Endodermal cell (in vitro differentiated cells): ENCODE results near the gene TAGLN3. TPM values are rescaled to one million over a fixed set of nuclear protein-coding genes. Genes with fewer than 3 reads are reported as not detected.

ENCODE experiments used
- DNase-seq: peaks from one replicate; pipeline ENCODE4 v3.0.0-alpha.2; 2017
- H3K27ac ChIP-seq: 2 replicates; pipeline ENCODE4 v1.5.1; 2013; ENCODE audit warnings: mild to moderate bottlenecking, low read depth, low read length, moderate library complexity
- H3K27me3 ChIP-seq: 2 replicates; pipeline ENCODE4 v1.6.1; 2013; ENCODE audit warnings: mild to moderate bottlenecking, low read length, moderate library complexity; ENCODE audit not compliant: insufficient read depth, control insufficient read depth, poor library complexity, severe bottlenecking
- H3K36me3 ChIP-seq: 2 replicates; pipeline ENCODE4 v1.7.0; 2013; ENCODE audit warnings: mild to moderate bottlenecking, low read length, moderate library complexity; ENCODE audit not compliant: control insufficient read depth, insufficient read depth
- H3K4me1 ChIP-seq: one replicate; pipeline ENCODE4 v1.7.0; 2013; ENCODE audit warnings: low read length; ENCODE audit not compliant: control insufficient read depth, insufficient read depth
- H3K4me3 ChIP-seq: 2 replicates; pipeline ENCODE4 v1.5.1; 2013; ENCODE audit warnings: mild to moderate bottlenecking, low read length, moderate library complexity
- H3K9ac ChIP-seq: 2 replicates; pipeline ENCODE4 v1.6.1; 2013; ENCODE audit warnings: mild to moderate bottlenecking, low read length, moderate library complexity; ENCODE audit not compliant: poor library complexity, severe bottlenecking; ENCODE audit errors: extremely low read depth
- H3K9me3 ChIP-seq: 2 replicates; pipeline ENCODE4 v1.6.1; 2013; ENCODE audit warnings: mild to moderate bottlenecking, low read length, moderate library complexity; ENCODE audit not compliant: control insufficient read depth
- H3K27ac Mint-ChIP-seq: 2 replicates; pipeline ENCODE4 v1.8.0; 2020; ENCODE audit warnings: mixed read lengths
- H3K27me3 Mint-ChIP-seq: 2 replicates; pipeline ENCODE4 v1.8.0; 2021; ENCODE audit warnings: mild to moderate bottlenecking, mixed read lengths; ENCODE audit not compliant: insufficient read depth
- H3K36me3 Mint-ChIP-seq: 2 replicates; pipeline ENCODE4 v1.8.0; 2020; ENCODE audit warnings: low read depth, mixed read lengths
- H3K4me1 Mint-ChIP-seq: 2 replicates; pipeline ENCODE4 v1.8.0; 2020; ENCODE audit warnings: mixed read lengths
- H3K4me3 Mint-ChIP-seq: 2 replicates; pipeline ENCODE4 v1.8.0; 2020; ENCODE audit warnings: mild to moderate bottlenecking, moderate library complexity, mixed read lengths
- H3K9me3 Mint-ChIP-seq: 2 replicates; pipeline ENCODE4 v1.8.0; 2020; ENCODE audit warnings: mild to moderate bottlenecking, mixed read lengths
- CTCF ChIP-seq: fragments of 200-600 bp; sonication (generic); conservative IDR thresholded peaks from 2 replicates; pipeline ENCODE4 v1.5.0; 2021; ENCODE audit warnings: antibody characterized with exemption, mild to moderate bottlenecking
- WGBS, 2 experiments: methylation state at CpG; one replicate each; pipeline versions ENCODE4 v1.1.5 to v1.1.7; 2013; ENCODE audit warnings: missing lambda C conversion rate in 2 of 2, mixed read lengths in 1 of 2; ENCODE audit not compliant: insufficient coverage in 1 of 2, insufficient read length in 1 of 2; 5-methylcytosine and 5-hydroxymethylcytosine counted together
- total RNA-seq, 2 donors: library from RNA; stranded (reverse); fragmentation: NEBNext Ultra II Directional in 1 of 2; extraction: Animal tissue kit (Norgen Biotek cat#: 25700) in 1 of 2; gene quantifications; 2 replicates in 1 of 2; 3 replicates in 1 of 2; pipeline ENCODE4 v1.2.1, GENCODE V29; 2021

The TAGLN3 gene
- total RNA-seq, 2 donors from 2014 or later = 1.4 to 3.7 TPM

GRCh38 chr3:112018712-112019111 lies 20.0 kb downstream of the TAGLN3 start:
- H3K4me1 ChIP-seq = no peaks in the 10 kb centered on the region
- Mint-ChIP-seq H3K4me1 (peaks cover 5% of the 10 kb centered on the region), H3K27me3 (no peaks in the 10 kb centered on the region), H3K27ac (no peak overlapping the region), H3K36me3 (no peaks in the 10 kb centered on the region), H3K9me3 (peaks cover 7% of the 10 kb centered on the region), H3K4me3 (no peak overlapping the region)
- no peak for DNase-seq
- H3K9ac ChIP-seq = no peak overlapping the region
- H3K4me3 ChIP-seq = no peak overlapping the region
- WGBS, 2 experiments = 96 to 100% methylated on average over 4 of the region's 4 CpGs
- no peaks in the 10 kb centered on the region for H3K27me3 ChIP-seq
- no peak for TF ChIP-seq CTCF
- H3K27ac ChIP-seq = no peak overlapping the region
- peaks cover 13% of the 10 kb centered on the region for H3K9me3 ChIP-seq
- H3K36me3 ChIP-seq = no peaks in the 10 kb centered on the region

GRCh38 chr3:112019716-112020115 lies 21.0 kb downstream of the TAGLN3 start:
- H3K4me1 Mint-ChIP-seq = peaks cover 5% of the 10 kb centered on the region
- H3K9me3 Mint-ChIP-seq = peaks cover 7% of the 10 kb centered on the region

GRCh38 chr3:112020674-112021085 lies 22.0 kb downstream of the TAGLN3 start:
- H3K27me3 ChIP-seq = no peaks in the 10 kb centered on the region
- peaks cover 13% of the 10 kb centered on the region for H3K9me3 ChIP-seq
- peak overlapping the region; percentile 23 for H3K9ac ChIP-seq
- no peaks in the 10 kb centered on the region for H3K27me3 Mint-ChIP-seq
- no peak for TF ChIP-seq CTCF
- no peak overlapping the region for H3K4me3 Mint-ChIP-seq
- peak overlapping the region; percentile 95 for H3K27ac ChIP-seq
- H3K36me3 Mint-ChIP-seq = no peaks in the 10 kb centered on the region
- H3K36me3 ChIP-seq = no peaks in the 10 kb centered on the region
- H3K9me3 Mint-ChIP-seq = peaks cover 7% of the 10 kb centered on the region
- no peaks in the 10 kb centered on the region for H3K4me1 ChIP-seq
- peaks cover 5% of the 10 kb centered on the region for H3K4me1 Mint-ChIP-seq
- H3K4me3 ChIP-seq = no peak overlapping the region
- no peak overlapping the region for H3K27ac Mint-ChIP-seq
- 50 to 80% methylated on average over 1 of the region's 1 CpG for WGBS, 2 experiments
- no peak for DNase-seq

More at GRCh38 chr3:112019716-112020115, 21.0 kb downstream of the TAGLN3 start:
- Histone ChIP-seq H3K27me3 (no peaks in the 10 kb centered on the region), H3K4me3 (no peak overlapping the region), H3K9ac (no peak overlapping the region), H3K4me1 (no peaks in the 10 kb centered on the region), H3K36me3 (no peaks in the 10 kb centered on the region), H3K27ac (no peak overlapping the region), H3K9me3 (peaks cover 13% of the 10 kb centered on the region)
- Mint-ChIP-seq H3K27ac (no peak overlapping the region), H3K4me3 (no peak overlapping the region), H3K27me3 (no peaks in the 10 kb centered on the region), H3K36me3 (no peaks in the 10 kb centered on the region)
- no peak for TF ChIP-seq CTCF
- WGBS, 2 experiments = 80% methylated on average over 1 of the region's 1 CpG; no CpG with 5 or more reads in 1 of the 2 experiments
- no peak for DNase-seq
